Fibroblast of skin of left quadriceps (primary cell): Measurements from ENCODE around the gene MXD4.
"Not testable (repeated sequence)": the region's sequence is repeated elsewhere in the genome, so short reads cannot be mapped to it uniquely, and the experiment has no call there.

Experiments used
- DNase-seq, 2 experiments: peaks; one replicate each; pipeline ENCODE4 v3.0.0-alpha.2; 2013; ENCODE audit warnings: low read depth in 2 of 2

The MXD4 gene

DNA sequence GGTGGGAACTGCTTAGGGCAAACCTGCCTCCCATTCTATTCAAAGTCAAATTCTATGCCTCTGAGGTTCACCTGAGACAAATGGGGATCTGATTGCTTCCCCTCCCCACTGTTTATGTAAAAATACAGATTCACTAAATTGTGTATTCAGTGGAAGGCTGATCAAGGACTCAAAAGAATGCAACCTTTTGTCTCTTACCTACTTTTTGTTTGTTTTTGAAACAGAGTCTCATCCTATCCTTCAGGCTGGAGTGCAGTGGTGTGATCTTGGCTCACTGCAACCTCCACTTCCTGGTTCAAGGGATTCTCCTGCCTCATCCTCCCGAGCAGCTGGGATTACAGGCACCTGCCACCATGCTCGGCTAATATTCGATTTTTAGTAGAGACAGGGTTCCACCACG is 40.5 kb downstream of the MXD4 start:
- not testable (repeated sequence) for DNase-seq

GRCh38 chr4:2220016-2220630 is 41.8 kb downstream of the MXD4 start:
- DNase-seq: peak; percentile 41 to 42

GRCh38 chr4:2219233-2219760 is 42.6 kb downstream of the MXD4 start:
- DNase-seq: no peak

GRCh38 chr4:2218436-2218835 is 43.5 kb downstream of the MXD4 start:
- no peak for DNase-seq

- DNase-seq: peak in 1 of 2 experiments; percentile 11
Observed at GRCh38 chr4:2217726-2218125, 44.2 kb downstream of the MXD4 start.

GRCh38 chr4:2212831-2213230 is 49.1 kb downstream of the MXD4 start:
- DNase-seq: no peak

GRCh38 chr4:2202789-2203188 is 59.1 kb downstream of the MXD4 start:
- DNase-seq: not testable (repeated sequence)
